Kidney epithelial cell (primary cell): ENCODE results near the gene RAD51D. TPM values are rescaled to one million over a fixed set of nuclear protein-coding genes. Genes with fewer than 3 reads are reported as not detected.

Experiments used
- DNase-seq: peaks from one replicate; pipeline ENCODE4 v3.0.0-alpha.2; 2010; ENCODE audit warnings: low read depth
- H3K27me3 ChIP-seq: 2 replicates; pipeline ENCODE4 v1.6.0; 2011; ENCODE audit warnings: low read length; ENCODE audit not compliant: control insufficient read depth, insufficient read depth
- H3K36me3 ChIP-seq: 2 replicates; pipeline ENCODE4 v1.5.1; 2011; ENCODE audit warnings: low read length; ENCODE audit not compliant: control insufficient read depth, insufficient read depth
- H3K4me3 ChIP-seq: 2 replicates; pipeline ENCODE4 v1.5.1; 2011; ENCODE audit warnings: low read depth, mild to moderate bottlenecking, control low read depth, low read length
- total RNA-seq: library from RNA; depleted of rRNA; stranded (reverse); fragments of >200 nt; gene quantifications from 2 replicates; pipeline ENCODE4 v1.2.3, GENCODE V29; 2015
- TF ChIP-seq, protein P1 (sequence below): IDR thresholded peaks from 2 replicates; pipeline ENCODE4 v1.5.1; 2011; ENCODE audit warnings: mild to moderate bottlenecking, moderate library complexity, low read length, control low read depth, inconsistent platforms; ENCODE audit not compliant: insufficient read depth, poor library complexity, severe bottlenecking

The RAD51D gene
- total RNA-seq, 1 donor from 2014 or later: 18.4 TPM

DNA sequence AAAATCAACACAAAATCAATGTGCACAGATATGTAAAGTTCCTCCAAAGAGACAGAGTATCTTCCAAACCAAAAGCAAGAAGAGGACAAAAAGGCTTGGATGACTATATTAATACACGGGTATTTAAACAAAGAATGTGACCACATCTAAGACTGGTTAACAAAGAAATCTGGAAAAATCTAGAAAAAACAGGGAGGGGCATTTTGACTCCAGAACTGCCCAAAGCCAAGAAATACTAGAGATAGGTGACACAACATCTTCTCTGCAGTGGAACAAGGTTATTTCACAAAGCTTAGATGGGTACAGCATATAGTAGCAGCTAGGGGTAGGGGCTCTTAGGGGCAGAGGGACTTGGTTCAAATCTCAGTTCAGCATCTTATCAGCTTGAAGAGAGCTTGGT, 66.5 kb downstream of the RAD51D start:
- Histone ChIP-seq H3K4me3 (no peak overlapping the region), H3K27me3 (no peaks in the 10 kb centered on the region), H3K36me3 (peaks cover 1% of the 10 kb centered on the region)
- TF ChIP-seq, protein P1, sequence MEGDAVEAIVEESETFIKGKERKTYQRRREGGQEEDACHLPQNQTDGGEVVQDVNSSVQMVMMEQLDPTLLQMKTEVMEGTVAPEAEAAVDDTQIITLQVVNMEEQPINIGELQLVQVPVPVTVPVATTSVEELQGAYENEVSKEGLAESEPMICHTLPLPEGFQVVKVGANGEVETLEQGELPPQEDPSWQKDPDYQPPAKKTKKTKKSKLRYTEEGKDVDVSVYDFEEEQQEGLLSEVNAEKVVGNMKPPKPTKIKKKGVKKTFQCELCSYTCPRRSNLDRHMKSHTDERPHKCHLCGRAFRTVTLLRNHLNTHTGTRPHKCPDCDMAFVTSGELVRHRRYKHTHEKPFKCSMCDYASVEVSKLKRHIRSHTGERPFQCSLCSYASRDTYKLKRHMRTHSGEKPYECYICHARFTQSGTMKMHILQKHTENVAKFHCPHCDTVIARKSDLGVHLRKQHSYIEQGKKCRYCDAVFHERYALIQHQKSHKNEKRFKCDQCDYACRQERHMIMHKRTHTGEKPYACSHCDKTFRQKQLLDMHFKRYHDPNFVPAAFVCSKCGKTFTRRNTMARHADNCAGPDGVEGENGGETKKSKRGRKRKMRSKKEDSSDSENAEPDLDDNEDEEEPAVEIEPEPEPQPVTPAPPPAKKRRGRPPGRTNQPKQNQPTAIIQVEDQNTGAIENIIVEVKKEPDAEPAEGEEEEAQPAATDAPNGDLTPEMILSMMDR: no peak
- DNase-seq: no peak

- TF ChIP-seq, protein P1: no peak
- no peak overlapping the region for H3K4me3 ChIP-seq
- DNase-seq: no peak
- peaks cover 1% of the 10 kb centered on the region for H3K36me3 ChIP-seq
- no peaks in the 10 kb centered on the region for H3K27me3 ChIP-seq
Observed at GRCh38 chr17:35052780-35053179, 66.9 kb downstream of the RAD51D start.

DNA sequence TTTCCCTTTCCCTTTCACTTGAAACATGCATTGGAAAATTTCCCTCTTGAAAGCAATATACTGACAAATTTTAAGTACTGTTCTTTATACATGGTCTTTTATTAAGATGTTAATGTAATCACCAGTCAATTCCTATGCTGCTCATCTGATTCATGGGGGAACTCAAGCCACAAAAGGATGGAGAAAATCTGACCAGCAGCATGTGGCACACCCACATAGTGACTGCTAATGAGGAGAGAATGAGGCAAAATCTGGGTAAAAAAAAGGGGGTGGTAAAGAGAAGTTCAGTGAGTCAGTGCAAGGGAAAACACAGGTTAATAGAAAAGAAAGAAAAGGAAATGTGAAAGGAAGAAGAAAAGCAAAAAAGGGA, 67.4 kb downstream of the RAD51D start:
- DNase-seq: no peak
- H3K4me3 ChIP-seq: no peak overlapping the region
- TF ChIP-seq, protein P1: no peak
- no peaks in the 10 kb centered on the region for H3K27me3 ChIP-seq
- H3K36me3 ChIP-seq: no peaks in the 10 kb centered on the region

DNA sequence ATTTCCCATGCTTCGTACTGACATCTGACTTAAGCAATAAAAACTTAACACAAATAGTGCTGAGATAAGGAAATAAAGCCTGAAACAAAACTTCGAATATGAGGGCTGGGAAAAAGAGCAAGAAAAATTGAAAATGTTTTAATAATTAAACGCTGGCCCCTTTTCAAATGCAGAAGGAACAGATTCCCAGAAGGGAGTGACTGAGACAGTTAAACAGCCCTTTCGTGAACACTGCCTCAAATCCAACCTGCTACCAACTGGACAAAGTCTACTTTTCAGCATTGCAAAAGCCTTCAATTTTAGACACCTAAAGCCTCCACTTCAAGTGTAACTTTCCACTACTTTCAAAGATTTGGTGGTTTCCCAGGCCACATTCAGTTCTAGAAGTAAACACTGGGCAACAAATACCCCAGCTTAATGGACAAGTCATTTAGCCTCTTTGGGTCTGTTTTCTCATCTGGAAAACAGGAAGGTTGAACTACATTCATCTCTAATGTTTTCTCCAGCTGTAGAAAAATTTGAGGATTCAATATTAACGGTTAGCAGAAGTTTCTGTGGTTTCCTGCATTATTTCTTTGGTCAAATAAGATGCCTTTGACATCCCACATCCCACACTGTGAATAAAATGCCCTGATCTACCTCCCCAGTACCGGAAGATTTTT, 68.0 kb downstream of the RAD51D start:
- H3K36me3 ChIP-seq: no peaks in the 10 kb centered on the region
- no peak overlapping the region for H3K4me3 ChIP-seq
- TF ChIP-seq, protein P1: no peak
- no peak for DNase-seq
- H3K27me3 ChIP-seq: no peaks in the 10 kb centered on the region

- no peak for DNase-seq
- no peaks in the 10 kb centered on the region for H3K27me3 ChIP-seq
- no peak overlapping the region for H3K4me3 ChIP-seq
- TF ChIP-seq, protein P1: no peak
- no peaks in the 10 kb centered on the region for H3K36me3 ChIP-seq
Observed at GRCh38 chr17:35051183-35051578, 68.5 kb downstream of the RAD51D start.

DNA sequence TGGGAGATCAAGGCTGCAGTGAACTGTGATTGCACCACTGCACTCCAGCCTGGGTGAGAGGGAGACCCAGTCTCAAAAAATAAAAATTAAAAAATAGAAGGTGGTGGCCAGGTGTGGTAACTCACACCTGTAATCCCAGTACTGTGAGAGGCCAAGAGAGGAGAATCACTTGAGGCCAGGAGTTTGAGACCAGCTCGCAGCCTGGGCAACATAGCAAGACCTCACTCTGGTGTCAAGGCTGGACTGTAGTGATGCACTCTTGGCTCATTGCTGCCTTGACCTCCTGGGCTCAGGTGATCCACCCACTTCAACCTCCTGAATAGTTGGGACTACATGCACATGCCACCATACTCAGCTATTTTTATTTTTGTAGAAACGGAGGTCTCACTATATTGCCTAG, 69.5 kb downstream of the RAD51D start:
- TF ChIP-seq, protein P1: no peak
- no peaks in the 10 kb centered on the region for H3K36me3 ChIP-seq

More for the DNA sequence above, 69.5 kb downstream of the RAD51D start:
- Histone ChIP-seq H3K27me3 (no peaks in the 10 kb centered on the region), H3K4me3 (no peak overlapping the region)
- no peak for DNase-seq
